ENCODE measurements around the gene CDK5RAP1. TPM values are rescaled to one million over a fixed set of nuclear protein-coding genes. Genes with fewer than 3 reads are reported as not detected.

The CDK5RAP1 gene
- total and polyA plus RNA-seq, 4 experiments from 2014 or later: 39.8 to 51.8 (median 46.4) TPM

DNA sequence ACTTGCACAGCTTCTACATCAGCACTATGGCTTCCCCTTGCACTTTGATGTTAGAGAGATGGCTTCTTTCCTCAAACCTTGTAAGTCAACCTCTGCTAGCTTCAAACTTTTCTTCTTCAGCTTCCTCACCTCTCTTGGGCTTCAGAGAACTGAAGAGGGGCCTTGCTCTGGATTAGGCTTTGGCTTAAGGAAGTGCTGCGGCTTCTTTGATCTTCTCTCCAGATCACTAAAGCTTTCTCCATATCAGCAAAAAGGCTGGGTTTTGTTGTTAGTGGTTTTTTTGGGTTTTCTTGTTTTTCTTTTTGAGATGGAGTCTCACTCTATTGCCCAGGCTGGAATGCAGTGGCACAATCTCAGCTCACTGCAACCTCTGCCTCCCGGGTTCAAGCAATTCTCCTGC is 24.0 kb downstream of the CDK5RAP1 start:
- ChIA-PET CTCF (ENCODE audit: partially characterized antibody) (interaction anchor here (1.3 to 1.6 kb wide), 2 partner anchors 8 to 20 kb away, joined by 4 to 6 read pairs; no protein-coding TSS in a partner anchor), POLR2A (ENCODE audit: partially characterized antibody) (interaction anchor here (1.0 to 1.5 kb wide), 2 partner anchors 24 to 343 kb away, joined by 3 to 4 read pairs; partner anchors contain the start of gene CDK5RAP1)
- no peaks in the 10 kb centered on the region for H3K9me3 ChIP-seq (ENCODE audit: control insufficient read depth in 1 of 2, low read length in 2 of 2)
- H3K4me1 Mint-ChIP-seq: peaks cover 27 to 48% (median 36%) of the 10 kb centered on the region in 4 donors
- no peaks in the 10 kb centered on the region for H3K27me3 ChIP-seq (ENCODE audit: insufficient read depth, low read length)
- intact Hi-C loops (cut with micrococcal nuclease): no loop called here
- peak overlapping the region; percentile 50 to 87 (median 77) for H3K27ac Mint-ChIP-seq
- H3K9me3 Mint-ChIP-seq: no peaks in the 10 kb centered on the region
- peak in 3 of 5 donors; percentile 15 to 19 (median 18) for DNase-seq
- peaks cover 28% of the 10 kb centered on the region for H3K36me3 ChIP-seq (ENCODE audit: insufficient read depth, low read length)
- H3K27ac ChIP-seq (ENCODE audit: low read depth, low read length): no peak overlapping the region
- peaks cover 29% of the 10 kb centered on the region for H3K4me1 ChIP-seq (ENCODE audit: insufficient read depth, low read length)
- no peak overlapping the region for H3K4me3 ChIP-seq (ENCODE audit: low read length in 2 of 2)
- H3K27me3 Mint-ChIP-seq: no peaks in the 10 kb centered on the region
- H3K36me3 Mint-ChIP-seq: peaks cover 48 to 55% of the 10 kb centered on the region in 2 donors
- peak overlapping the region in 4 of 8 donors; percentile 34 to 53 (median 37) for H3K4me3 Mint-ChIP-seq

DNA sequence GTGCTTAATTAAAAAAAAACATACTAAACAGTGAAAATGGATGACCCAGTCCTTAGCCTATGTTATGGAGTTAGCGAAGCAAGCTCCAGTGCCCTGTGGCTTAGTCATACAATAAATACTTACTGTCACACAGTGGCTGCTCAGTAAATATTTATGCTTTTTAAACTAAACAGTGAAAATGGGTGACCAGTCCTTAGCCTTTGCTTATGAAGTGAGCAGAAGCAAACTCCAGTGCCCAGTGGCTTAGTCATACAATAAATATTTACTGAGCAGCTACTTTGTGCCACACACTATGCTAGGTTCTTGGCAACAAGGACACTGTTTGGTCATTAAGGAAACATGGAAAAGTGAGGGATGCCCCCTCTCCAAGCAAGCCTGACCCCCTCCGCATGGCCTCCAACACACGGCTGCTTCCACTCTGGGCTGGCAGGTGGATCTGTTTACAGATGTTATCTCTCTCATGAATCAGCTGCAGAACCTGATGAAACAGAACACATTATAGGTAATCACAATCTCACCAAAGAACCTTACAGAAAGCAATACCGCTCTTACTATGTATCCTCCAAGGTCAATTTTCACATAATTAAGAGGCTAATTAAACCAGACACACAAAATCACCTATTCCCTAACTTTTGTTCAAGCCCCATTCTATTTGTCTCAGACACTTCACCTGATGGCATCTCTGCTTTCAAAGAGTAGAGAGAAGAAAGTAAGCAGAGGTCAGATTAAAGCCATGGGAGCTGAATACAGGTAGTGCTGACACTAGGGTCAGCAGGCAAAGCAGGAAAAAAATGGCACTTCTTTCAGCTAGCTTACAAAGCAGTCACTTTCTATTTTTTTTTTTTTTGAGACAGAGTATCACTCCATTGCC is 27.3 kb downstream of the CDK5RAP1 start:
- H3K36me3 ChIP-seq (ENCODE audit: insufficient read depth, low read length): peaks cover 13% of the 10 kb centered on the region
- Mint-ChIP-seq H3K27me3 (no peaks in the 10 kb centered on the region), H3K27ac (peak overlapping the region in 6 of 7 donors; percentile 19 to 88 (median 68)), H3K36me3 (peaks cover 31 to 66% of the 10 kb centered on the region in 2 donors), H3K9me3 (no peaks in the 10 kb centered on the region), H3K4me3 (no peak overlapping the region), H3K4me1 (peaks cover 38 to 72% (median 55%) of the 10 kb centered on the region in 4 donors)
- no peak overlapping the region for H3K4me3 ChIP-seq (ENCODE audit: low read length in 2 of 2)
- no peaks in the 10 kb centered on the region for H3K9me3 ChIP-seq (ENCODE audit: control insufficient read depth in 1 of 2, low read length in 2 of 2)
- DNase-seq: no peak
- peaks cover 53% of the 10 kb centered on the region for H3K4me1 ChIP-seq (ENCODE audit: insufficient read depth, low read length)
- H3K27ac ChIP-seq (ENCODE audit: low read depth, low read length): no peak overlapping the region
- ChIA-PET POLR2A (ENCODE audit: partially characterized antibody) (interaction anchor here (0.7 to 0.8 kb wide), 2 partner anchors 28 to 120 kb away, joined by 3 read pairs; partner anchors contain the start of gene CDK5RAP1), CTCF (ENCODE audit: partially characterized antibody) (no interaction called here)
- intact Hi-C loops (cut with micrococcal nuclease): no loop called here
- no peaks in the 10 kb centered on the region for H3K27me3 ChIP-seq (ENCODE audit: insufficient read depth, low read length)

- DNase-seq: peak in 1 of 5 donors; percentile 45
- Histone ChIP-seq H3K36me3 (ENCODE audit: insufficient read depth, low read length) (peaks cover 7% of the 10 kb centered on the region), H3K4me1 (ENCODE audit: insufficient read depth, low read length) (peaks cover 49% of the 10 kb centered on the region), H3K27me3 (ENCODE audit: insufficient read depth, low read length) (no peaks in the 10 kb centered on the region), H3K4me3 (ENCODE audit: low read length in 2 of 2) (no peak overlapping the region), H3K27ac (ENCODE audit: low read depth, low read length) (peak overlapping the region; percentile 22), H3K9me3 (ENCODE audit: control insufficient read depth in 1 of 2, low read length in 2 of 2) (no peaks in the 10 kb centered on the region)
- CTCF ChIA-PET (ENCODE audit: partially characterized antibody): no interaction called here
- no peaks in the 10 kb centered on the region for H3K27me3 Mint-ChIP-seq
- H3K9me3 Mint-ChIP-seq: no peaks in the 10 kb centered on the region
- H3K4me1 Mint-ChIP-seq: peaks cover 32 to 64% (median 48%) of the 10 kb centered on the region in 4 donors
- H3K4me3 Mint-ChIP-seq: peak overlapping the region in 3 of 8 donors; percentile 15 to 64 (median 57)
- intact Hi-C loops (cut with micrococcal nuclease): no loop called here
- H3K27ac Mint-ChIP-seq: peak overlapping the region; percentile 59 to 98 (median 92)
- peaks cover 23 to 58% of the 10 kb centered on the region in 2 donors for H3K36me3 Mint-ChIP-seq
- POLR2A ChIA-PET (ENCODE audit: partially characterized antibody): interaction anchor here (0.8 kb wide), 2 partner anchors 29 to 1450 kb away, joined by 3 read pairs; partner anchors contain the start of gene CDK5RAP1
These were observed 28.3 kb downstream of the CDK5RAP1 start for GRCh38 chr20:33372993-33373441.

DNA sequence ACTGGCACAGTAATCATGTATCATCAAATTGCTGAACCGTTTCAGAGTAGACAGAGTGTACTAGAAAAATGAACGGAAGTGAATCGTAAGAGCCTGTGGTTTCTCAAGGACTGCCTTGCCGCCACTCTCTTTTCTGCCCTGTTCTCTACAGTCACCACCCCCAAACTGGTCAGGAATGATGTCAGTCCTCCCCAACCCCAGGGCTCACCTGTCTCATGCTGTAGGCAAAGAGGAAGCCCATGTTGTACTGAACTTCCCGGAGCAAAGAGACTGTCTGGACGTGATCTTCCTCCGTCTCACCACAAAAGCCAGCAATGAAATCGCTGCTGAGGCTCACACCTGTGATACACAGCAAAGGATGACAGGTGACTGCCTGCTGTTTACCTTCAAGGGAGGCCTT is 31.0 kb downstream of the CDK5RAP1 start:
- intact Hi-C loops (cut with micrococcal nuclease): loop anchor here (2.0 kb wide), 2 partner anchors 31 to 73 kb away; partner anchors contain the start of genes CDK5RAP1 and SNTA1
- Histone ChIP-seq H3K27ac (ENCODE audit: low read depth, low read length) (peak overlapping the region; percentile 70), H3K4me1 (ENCODE audit: insufficient read depth, low read length) (peaks cover 34% of the 10 kb centered on the region), H3K36me3 (ENCODE audit: insufficient read depth, low read length) (peaks cover 15% of the 10 kb centered on the region), H3K4me3 (ENCODE audit: low read length in 2 of 2) (no peak overlapping the region), H3K9me3 (ENCODE audit: control insufficient read depth in 1 of 2, low read length in 2 of 2) (no peaks in the 10 kb centered on the region), H3K27me3 (ENCODE audit: insufficient read depth, low read length) (no peaks in the 10 kb centered on the region)
- Mint-ChIP-seq H3K4me3 (peak overlapping the region; percentile 27 to 84 (median 61)), H3K36me3 (peaks cover 30 to 63% of the 10 kb centered on the region in 2 donors), H3K27ac (peak overlapping the region; percentile 88 to 99 (median 97)), H3K4me1 (peaks cover 16 to 50% (median 33%) of the 10 kb centered on the region in 4 donors), H3K27me3 (no peaks in the 10 kb centered on the region), H3K9me3 (no peaks in the 10 kb centered on the region)
- peak; percentile 82 to 96 (median 87) for DNase-seq
- ChIA-PET CTCF (ENCODE audit: partially characterized antibody) (no interaction called here), POLR2A (ENCODE audit: partially characterized antibody) (interaction anchor here (1.0 kb wide), 1 partner anchor 19 kb away, joined by 3 read pairs; no protein-coding TSS in a partner anchor)

DNA sequence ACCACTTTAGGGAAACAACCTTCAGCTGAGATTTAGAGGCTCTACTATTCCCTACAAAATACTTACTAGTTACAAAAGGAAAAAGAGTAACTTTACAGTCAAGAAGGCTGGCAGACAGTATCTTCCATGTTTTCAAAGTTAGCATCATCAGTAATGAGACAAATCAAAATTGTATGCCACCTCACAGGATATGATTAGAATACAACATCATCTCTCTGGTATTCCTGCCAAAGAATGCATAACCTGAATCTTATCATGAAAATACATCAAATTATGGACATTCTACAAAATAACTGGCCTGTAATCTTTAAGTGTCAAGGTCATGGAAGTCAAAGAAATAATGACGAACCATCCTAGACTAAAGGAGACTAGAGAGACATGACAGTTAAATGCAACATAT is 38.4 kb downstream of the CDK5RAP1 start:
- H3K4me1 Mint-ChIP-seq: no peaks in the 10 kb centered on the region
- H3K4me3 ChIP-seq (ENCODE audit: low read length in 2 of 2): no peak overlapping the region
- H3K27ac Mint-ChIP-seq: no peak overlapping the region
- H3K9me3 ChIP-seq (ENCODE audit: control insufficient read depth in 1 of 2, low read length in 2 of 2): no peaks in the 10 kb centered on the region
- DNase-seq: no peak
- no peak overlapping the region for H3K4me3 Mint-ChIP-seq
- peaks cover 63 to 77% of the 10 kb centered on the region in 2 donors for H3K36me3 Mint-ChIP-seq
- H3K4me1 ChIP-seq (ENCODE audit: insufficient read depth, low read length): no peaks in the 10 kb centered on the region
- no peak overlapping the region for H3K27ac ChIP-seq (ENCODE audit: low read depth, low read length)
- H3K27me3 ChIP-seq (ENCODE audit: insufficient read depth, low read length): no peaks in the 10 kb centered on the region
- peaks cover 46% of the 10 kb centered on the region for H3K36me3 ChIP-seq (ENCODE audit: insufficient read depth, low read length)
- no peaks in the 10 kb centered on the region for H3K27me3 Mint-ChIP-seq
- ChIA-PET POLR2A (ENCODE audit: partially characterized antibody) (no interaction called here), CTCF (ENCODE audit: partially characterized antibody) (no interaction called here)
- no peaks in the 10 kb centered on the region for H3K9me3 Mint-ChIP-seq
- intact Hi-C loops (cut with micrococcal nuclease): no loop called here

- no peaks in the 10 kb centered on the region for H3K4me1 ChIP-seq (ENCODE audit: insufficient read depth, low read length)
- no peaks in the 10 kb centered on the region for H3K27me3 Mint-ChIP-seq
- peaks cover 59 to 67% of the 10 kb centered on the region in 2 donors for H3K36me3 Mint-ChIP-seq
- peaks cover 42% of the 10 kb centered on the region for H3K36me3 ChIP-seq (ENCODE audit: insufficient read depth, low read length)
- no peaks in the 10 kb centered on the region for H3K9me3 ChIP-seq (ENCODE audit: control insufficient read depth in 1 of 2, low read length in 2 of 2)
- no peak overlapping the region for H3K27ac ChIP-seq (ENCODE audit: low read depth, low read length)
- peak overlapping the region in 2 of 7 donors; percentile 14 to 74 for H3K27ac Mint-ChIP-seq
- H3K4me3 Mint-ChIP-seq: no peak overlapping the region
- ChIA-PET POLR2A (ENCODE audit: partially characterized antibody) (interaction anchor here (1.1 kb wide), 1 partner anchor 798 kb away, joined by 3 read pairs; no protein-coding TSS in a partner anchor), CTCF (ENCODE audit: partially characterized antibody) (no interaction called here)
- no peak overlapping the region for H3K4me3 ChIP-seq (ENCODE audit: low read length in 2 of 2)
- DNase-seq: no peak
- no peaks in the 10 kb centered on the region for H3K9me3 Mint-ChIP-seq
- peaks cover 0 to 3% (median 0%) of the 10 kb centered on the region in 4 donors for H3K4me1 Mint-ChIP-seq
- no peaks in the 10 kb centered on the region for H3K27me3 ChIP-seq (ENCODE audit: insufficient read depth, low read length)
- intact Hi-C loops (cut with micrococcal nuclease): no loop called here
These were observed 41.7 kb downstream of the CDK5RAP1 start for GRCh38 chr20:33359399-33360261.
